WI38 (cell line): Measurements from ENCODE around the gene LRFN5.

ENCODE experiments used
- H3K4me3 ChIP-seq: 2 replicates; pipeline ENCODE4 v1.5.1; 2011; ENCODE audit warnings: low read depth, mild to moderate bottlenecking, control low read depth, low read length
- TF ChIP-seq, protein P1 (sequence below): IDR thresholded peaks from 2 replicates; pipeline ENCODE4 v1.5.1; 2012; ENCODE audit warnings: low read depth, mild to moderate bottlenecking, control low read depth, low read length

LRFN5 gene

GRCh38 chr14:41783403-41783802 lies 176.7 kb downstream of the LRFN5 start:
- H3K4me3 ChIP-seq = no peak overlapping the region
- TF ChIP-seq, protein P1, sequence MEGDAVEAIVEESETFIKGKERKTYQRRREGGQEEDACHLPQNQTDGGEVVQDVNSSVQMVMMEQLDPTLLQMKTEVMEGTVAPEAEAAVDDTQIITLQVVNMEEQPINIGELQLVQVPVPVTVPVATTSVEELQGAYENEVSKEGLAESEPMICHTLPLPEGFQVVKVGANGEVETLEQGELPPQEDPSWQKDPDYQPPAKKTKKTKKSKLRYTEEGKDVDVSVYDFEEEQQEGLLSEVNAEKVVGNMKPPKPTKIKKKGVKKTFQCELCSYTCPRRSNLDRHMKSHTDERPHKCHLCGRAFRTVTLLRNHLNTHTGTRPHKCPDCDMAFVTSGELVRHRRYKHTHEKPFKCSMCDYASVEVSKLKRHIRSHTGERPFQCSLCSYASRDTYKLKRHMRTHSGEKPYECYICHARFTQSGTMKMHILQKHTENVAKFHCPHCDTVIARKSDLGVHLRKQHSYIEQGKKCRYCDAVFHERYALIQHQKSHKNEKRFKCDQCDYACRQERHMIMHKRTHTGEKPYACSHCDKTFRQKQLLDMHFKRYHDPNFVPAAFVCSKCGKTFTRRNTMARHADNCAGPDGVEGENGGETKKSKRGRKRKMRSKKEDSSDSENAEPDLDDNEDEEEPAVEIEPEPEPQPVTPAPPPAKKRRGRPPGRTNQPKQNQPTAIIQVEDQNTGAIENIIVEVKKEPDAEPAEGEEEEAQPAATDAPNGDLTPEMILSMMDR = no peak

DNA sequence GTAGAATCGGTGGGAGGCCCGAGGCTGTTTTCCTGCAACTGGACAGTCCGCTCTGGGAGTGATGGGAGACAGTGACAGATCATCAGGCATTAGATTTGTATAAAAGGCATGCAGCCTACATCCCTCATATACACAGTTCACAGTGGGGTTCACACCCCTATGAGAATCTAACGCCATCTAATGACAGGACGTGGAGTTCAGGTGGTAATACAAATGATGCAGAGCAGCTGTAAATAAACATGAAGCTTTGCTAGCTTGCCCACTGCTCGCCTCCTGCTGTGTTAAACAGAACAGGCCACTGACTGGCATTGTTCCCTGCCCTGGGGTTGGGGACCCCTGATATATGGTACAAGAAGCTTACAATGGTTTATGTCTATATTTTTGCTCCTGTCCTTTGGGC lies 179.0 kb downstream of the LRFN5 start:
- H3K4me3 ChIP-seq = no peak overlapping the region
- TF ChIP-seq, protein P1 = no peak

- TF ChIP-seq, protein P1 = no peak
Observed at GRCh38 chr14:41799817-41800216, 193.1 kb downstream of the LRFN5 start.

DNA sequence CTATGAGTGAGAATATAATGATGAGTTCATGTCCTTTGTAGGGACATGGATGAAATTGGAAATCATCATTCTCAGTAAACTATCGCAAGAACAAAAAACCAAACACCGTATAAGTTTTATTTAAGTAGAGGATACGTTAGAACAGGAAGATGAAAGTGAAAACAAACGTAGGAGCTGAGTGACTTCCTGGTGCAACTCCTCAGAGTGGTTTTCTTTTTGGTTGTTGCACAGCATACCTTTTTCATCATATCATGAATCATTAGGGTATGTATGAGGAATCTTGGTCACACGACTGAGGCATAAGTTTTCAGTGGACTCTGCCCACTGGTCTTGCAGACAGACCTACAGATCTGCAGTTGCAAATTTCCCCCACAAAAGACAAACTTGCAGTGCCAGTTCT lies 199.0 kb downstream of the LRFN5 start:
- TF ChIP-seq, protein P1 = no peak

More at GRCh38 chr14:41799817-41800216, 193.1 kb downstream of the LRFN5 start:
- H3K4me3 ChIP-seq = no peak overlapping the region

GRCh38 chr14:41806366-41806975 lies 199.8 kb downstream of the LRFN5 start:
- no peak overlapping the region for H3K4me3 ChIP-seq
- TF ChIP-seq, protein P1 = no peak

More for the DNA sequence above, 199.0 kb downstream of the LRFN5 start:
- H3K4me3 ChIP-seq = no peak overlapping the region

GRCh38 chr14:41810362-41810761 lies 203.7 kb downstream of the LRFN5 start:
- H3K4me3 ChIP-seq = no peak overlapping the region
- TF ChIP-seq, protein P1 = no peak

DNA sequence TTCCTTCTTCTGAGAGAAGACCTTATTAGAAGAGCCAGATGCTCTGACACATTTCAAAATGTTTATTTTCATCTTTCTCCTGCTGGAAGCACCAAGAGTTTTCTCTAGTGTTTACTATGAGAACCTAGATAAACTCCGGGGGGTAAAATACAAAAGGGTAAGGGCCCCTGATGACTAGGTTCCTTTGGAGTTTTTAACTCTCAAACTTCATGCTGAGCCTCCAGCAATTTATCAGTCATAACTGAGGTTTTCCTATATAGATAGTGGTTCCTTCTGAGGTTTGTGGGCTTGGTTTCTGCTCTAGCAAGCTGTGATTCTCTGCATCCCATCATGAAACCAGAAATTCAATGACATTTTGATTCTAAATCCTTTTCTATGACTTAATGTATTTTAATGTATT lies 210.9 kb downstream of the LRFN5 start:
- no peak overlapping the region for H3K4me3 ChIP-seq
- TF ChIP-seq, protein P1 = no peak
